Gastrocnemius medialis (tissue), 4 donors: Measurements from ENCODE around the gene EGFR.

Experiments used
- POLR2A ChIP-seq, 2 donors: fragments of 450-650 bp; IDR thresholded peaks; one replicate each; pipeline ENCODE4 v1.6.1; 2017; ENCODE audit warnings: antibody characterized with exemption in 2 of 2, mild to moderate bottlenecking in 2 of 2, moderate library complexity in 2 of 2
- TF ChIP-seq, protein P1 (sequence below), 5 experiments: fragments of 450-650 bp in 3 of 5; fragments of 200-600 bp in 2 of 5; sonication (generic) in 2 of 5; IDR thresholded peaks in 4 of 5; conservative IDR thresholded peaks in 1 of 5; 1 replicate in 4 of 5; 2 replicates in 1 of 5; pipeline ENCODE4 v1.5.1; 2016 to 2019; ENCODE audit warnings: antibody characterized with exemption in 5 of 5, mild to moderate bottlenecking in 3 of 5, moderate library complexity in 3 of 5

DNA sequence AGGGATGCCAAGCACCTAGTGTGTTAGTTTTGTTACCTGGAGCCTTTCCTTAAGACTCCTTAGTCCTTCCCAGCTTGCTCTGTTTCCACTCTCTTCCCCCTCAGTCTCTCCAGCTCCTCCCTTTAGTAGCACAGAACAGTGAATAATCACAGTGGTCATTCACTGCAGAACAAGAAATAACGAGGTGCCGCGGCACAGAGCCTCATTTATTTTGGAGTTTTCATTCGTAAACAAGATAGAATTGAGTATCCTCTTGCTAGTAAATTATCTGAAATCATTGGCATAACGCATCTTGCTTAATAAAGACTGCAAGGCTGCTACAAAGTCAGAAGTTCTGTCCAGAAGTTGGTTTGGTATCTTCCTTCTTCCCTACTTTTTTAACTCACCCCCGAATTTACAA, 217.0 kb downstream of the EGFR start:
- TF ChIP-seq, protein P1, sequence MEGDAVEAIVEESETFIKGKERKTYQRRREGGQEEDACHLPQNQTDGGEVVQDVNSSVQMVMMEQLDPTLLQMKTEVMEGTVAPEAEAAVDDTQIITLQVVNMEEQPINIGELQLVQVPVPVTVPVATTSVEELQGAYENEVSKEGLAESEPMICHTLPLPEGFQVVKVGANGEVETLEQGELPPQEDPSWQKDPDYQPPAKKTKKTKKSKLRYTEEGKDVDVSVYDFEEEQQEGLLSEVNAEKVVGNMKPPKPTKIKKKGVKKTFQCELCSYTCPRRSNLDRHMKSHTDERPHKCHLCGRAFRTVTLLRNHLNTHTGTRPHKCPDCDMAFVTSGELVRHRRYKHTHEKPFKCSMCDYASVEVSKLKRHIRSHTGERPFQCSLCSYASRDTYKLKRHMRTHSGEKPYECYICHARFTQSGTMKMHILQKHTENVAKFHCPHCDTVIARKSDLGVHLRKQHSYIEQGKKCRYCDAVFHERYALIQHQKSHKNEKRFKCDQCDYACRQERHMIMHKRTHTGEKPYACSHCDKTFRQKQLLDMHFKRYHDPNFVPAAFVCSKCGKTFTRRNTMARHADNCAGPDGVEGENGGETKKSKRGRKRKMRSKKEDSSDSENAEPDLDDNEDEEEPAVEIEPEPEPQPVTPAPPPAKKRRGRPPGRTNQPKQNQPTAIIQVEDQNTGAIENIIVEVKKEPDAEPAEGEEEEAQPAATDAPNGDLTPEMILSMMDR (IDR thresholded peaks at IDR 0.05 in 4 of 5, conservative IDR thresholded peaks at IDR 0.05 in 1 of 5): no peak
- TF ChIP-seq POLR2A (IDR thresholded peaks at IDR 0.05): no peak
